Stimulated activated naive CD4-positive, alpha-beta T cell (primary cell): ENCODE measurements around the gene RABGAP1L.
A peak's percentile ranks its signal among the peaks of the same experiment; 100 is the strongest.

Source experiments
- DNase-seq, 6 experiments: peaks; one replicate each; lab custom pipeline; 2025; lab: John Stamatoyannopoulos, UW

RABGAP1L gene

GRCh38 chr1:174922121-174922520 is 762.8 kb downstream of the RABGAP1L start:
- no peak for DNase-seq

GRCh38 chr1:174923820-174924219 is 764.5 kb downstream of the RABGAP1L start:
- DNase-seq = no peak

- DNase-seq = no peak
Observed at GRCh38 chr1:174928541-174928940, 769.2 kb downstream of the RABGAP1L start.

DNA sequence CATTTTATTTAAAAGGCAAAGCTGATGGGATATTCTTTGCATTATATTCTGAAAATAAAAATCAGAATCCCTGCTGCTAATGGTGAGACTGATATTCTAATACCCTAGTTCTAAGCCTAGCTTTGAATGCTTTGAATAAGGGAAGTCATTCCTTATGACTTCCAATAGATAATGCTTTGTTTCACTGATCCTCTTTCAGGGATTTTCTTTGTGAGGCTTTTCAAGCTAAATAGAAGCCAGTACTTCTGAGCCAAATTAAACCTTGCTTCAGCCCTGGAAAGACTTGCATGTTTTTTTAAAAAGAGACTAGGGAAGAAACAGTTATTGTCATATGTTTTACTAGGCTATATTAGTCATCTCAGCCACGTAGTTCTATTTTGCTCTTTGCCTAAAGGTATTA is 771.9 kb downstream of the RABGAP1L start:
- DNase-seq = no peak

DNA sequence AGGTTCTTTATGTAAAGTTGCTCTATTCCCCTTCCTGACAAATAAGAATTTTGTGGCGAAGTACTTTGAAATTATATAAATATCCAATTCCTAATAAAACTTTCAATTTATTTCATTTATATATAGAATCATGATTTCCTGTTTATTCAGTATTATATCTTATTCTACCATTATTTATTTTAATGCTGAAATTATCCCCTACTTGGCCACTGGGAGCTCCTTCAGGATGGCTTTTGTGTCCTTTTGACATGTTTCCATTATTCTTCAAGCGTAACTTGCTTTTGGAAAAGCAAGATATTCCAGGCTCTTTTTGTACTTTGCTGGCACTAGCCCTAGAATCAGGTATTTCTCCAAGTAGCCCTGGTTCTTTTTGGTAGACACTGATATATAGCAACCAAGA is 773.3 kb downstream of the RABGAP1L start:
- DNase-seq = no peak

DNA sequence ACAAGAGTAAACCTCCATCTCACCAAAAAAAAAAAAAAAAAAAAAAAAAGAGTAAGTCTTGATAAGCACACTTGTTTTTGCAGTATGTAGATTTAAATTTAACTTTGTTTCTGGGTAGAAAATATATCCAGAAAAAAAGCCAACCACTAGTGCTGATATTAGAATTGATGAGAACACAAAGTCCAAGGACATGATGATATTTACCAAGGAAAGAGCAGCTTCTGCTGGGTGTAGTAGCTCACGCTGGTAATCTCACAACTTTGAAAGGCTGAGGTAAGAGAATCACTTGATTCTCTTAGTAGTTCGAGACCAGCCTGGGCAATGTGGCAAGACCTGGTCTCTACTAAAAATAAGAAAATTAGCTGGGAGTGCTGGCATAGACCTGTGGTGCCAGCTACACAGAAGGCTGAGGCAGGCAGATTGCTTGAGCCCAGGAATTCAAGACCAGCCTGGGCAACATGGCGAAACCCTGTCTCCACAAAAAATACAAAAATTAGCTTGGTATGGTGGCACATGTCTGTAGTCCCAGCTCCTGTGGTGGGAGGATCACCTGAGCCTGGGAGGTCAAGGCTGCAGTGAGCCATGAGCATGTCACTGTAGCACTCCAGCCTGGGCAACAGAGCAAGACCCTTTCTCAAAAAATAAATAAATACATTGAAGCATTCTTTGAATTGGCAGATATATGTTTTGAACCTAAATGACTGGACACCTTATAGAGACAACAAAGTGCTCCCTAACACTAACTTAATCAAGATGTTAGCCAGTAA is 776.8 kb downstream of the RABGAP1L start:
- no peak for DNase-seq

DNA sequence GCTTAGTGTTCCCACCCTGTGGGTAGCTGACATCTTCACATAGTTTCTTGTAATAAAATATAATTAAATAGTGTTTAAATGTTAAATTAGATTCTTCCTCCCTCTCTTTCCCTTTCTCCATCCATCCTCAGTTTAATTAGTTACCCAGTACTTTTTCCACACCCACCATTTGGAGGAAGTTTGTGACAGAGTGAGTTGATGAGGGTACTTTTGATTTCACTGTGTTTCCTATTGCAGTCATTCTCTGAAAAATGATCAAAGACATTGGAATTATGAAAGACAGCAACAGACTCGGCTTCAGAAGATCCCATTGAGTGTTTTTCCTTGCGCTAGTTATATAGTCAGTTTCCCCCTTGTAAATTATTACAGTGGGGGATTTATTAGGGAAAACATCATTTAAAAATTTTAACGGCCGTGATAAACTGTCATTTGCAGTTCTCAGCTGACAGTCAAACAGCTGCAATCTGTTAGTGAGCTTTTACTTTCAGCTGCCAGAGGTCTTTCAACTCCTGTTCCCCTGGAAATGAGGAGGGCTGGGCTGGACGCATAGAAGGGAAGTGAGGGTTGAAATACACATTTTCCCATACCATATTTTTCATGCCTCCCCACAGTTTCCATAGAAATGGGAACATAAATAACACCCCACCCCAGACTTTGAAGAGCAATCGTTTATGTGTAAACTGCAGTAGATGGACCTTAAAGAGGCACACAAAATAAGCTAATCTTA is 779.1 kb downstream of the RABGAP1L start:
- peak in 1 of 6 experiments; percentile 14 for DNase-seq

- DNase-seq = no peak
Observed at GRCh38 chr1:174939775-174940545, 780.6 kb downstream of the RABGAP1L start.

GRCh38 chr1:174940646-174941175 is 781.4 kb downstream of the RABGAP1L start:
- DNase-seq = no peak

- no peak for DNase-seq
Observed at GRCh38 chr1:174942547-174943255, 783.4 kb downstream of the RABGAP1L start.

DNA sequence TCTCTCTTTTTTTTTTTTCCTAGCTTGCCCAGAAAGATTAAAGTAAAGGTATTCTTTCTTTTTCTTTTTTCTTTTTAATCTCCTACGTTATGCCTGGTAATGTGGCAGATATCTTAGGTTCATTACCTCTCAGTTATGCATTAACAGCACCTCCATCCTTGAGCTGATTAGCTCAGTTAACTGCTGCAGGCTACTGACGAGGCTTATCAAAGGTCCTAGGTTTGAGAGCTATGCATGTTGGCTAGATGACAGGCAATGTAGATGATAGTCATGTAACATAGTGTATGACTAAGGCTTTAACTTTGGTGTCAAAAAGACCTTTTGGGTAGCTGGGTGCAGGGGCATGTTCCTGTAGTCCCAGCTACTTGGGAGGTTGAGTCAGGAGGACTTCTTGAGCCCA is 786.7 kb downstream of the RABGAP1L start:
- no peak for DNase-seq

DNA sequence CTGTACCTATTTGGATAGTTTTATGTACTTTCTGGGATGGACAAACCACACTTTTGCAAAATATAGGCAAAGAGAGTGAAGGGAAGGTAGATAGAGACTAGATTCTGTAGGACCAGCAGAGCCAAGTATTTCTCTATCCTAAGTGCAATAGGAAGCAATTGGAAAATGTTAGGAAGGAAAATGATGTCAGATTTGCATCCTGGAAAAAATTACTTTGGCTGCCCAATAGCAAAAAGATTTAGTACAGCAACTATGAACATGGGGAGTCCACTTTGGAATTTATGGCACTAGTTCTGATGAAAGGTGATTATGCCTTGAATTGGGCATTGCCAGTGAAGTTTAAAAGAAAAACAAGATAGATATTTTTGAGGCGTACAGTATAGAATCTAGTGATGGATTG is 789.7 kb downstream of the RABGAP1L start:
- DNase-seq = no peak

- no peak for DNase-seq
Observed at GRCh38 chr1:174949645-174950044, 790.3 kb downstream of the RABGAP1L start.

DNA sequence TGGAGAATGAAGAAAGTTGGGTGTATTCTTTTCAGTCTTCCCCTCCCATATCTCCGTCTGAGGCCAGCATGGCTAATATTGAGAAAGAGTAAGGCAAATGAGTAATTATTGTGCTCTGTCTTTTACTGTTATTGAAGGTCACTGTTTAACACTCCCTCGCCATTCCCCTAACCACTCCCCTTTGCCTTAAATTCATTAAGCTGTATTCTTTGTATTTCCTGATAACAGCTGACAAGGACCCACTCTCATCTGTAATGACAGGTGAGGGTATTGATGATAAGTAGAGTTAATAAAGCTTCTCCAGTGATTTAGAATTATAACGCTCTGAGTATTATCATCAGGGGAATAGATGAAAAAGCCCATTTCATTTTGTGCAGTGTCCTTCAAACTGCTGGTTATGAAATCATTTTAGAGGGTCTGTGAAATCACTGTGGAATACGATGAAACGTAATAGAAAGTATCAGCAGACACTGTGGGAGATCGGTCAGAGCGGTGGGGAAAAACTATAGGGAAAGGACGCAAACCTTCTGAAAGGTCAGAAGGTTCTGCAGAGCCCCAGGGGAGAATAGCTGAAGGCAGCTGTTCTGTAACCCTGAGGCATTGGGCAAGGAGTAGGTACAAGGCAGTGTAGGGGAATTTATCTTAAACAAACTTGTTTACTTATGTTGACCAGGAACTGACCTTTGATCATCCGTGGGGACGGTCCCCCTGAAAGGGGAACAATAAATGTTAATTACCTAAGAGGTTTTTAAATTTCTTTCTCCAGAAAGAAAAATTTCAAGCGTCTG is 794.2 kb downstream of the RABGAP1L start:
- DNase-seq = no peak

- DNase-seq = no peak
Observed at GRCh38 chr1:174954073-174954460, 794.7 kb downstream of the RABGAP1L start.

DNA sequence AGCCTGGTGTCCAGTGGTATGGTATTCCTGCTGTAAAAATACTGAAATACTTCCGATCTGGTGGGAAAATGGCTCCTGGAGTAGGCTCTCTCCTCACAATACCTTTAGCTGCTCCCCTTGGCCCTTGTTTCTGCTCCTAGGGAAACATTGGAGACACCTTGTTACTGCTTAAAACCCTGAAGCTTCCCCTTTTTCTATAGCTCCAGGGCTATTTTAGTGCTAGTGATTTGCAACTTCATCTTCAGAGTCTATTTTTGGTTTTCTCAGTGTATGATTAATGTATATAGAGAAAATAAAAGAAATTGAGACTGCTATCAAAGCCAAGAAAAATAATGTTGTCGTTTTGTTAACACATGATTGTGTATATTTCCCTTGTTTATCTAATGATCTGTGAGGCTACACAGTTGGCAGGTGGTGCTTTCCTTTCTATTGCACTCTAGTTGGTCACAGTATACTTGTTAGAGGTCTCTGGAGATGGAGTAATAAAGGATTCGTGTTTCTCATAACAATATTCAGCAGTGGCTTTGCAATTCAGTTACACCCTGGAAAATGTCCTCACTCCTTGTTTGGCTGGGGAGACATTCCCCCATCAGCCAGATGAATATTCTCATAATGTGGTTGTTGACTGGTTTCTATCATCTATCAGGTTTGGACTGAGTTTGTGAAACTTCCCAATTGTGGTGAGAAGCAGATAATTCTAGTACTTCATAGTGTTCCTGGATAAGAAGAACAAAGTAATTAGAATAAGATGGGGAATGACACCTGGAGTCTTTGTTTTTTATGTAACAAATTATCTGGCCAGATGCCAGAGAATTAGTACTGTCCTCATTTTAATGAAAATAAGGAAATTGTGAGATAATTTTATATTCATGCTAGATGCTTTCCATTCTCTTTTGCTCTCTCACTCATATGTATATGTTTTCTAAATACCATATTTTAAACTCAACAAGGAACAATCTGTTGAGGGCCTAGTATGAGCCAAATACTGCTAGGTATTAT is 795.6 kb downstream of the RABGAP1L start:
- no peak for DNase-seq

GRCh38 chr1:174956086-174956485 is 796.8 kb downstream of the RABGAP1L start:
- DNase-seq = no peak

GRCh38 chr1:174956976-174957375 is 797.7 kb downstream of the RABGAP1L start:
- DNase-seq = no peak

DNA sequence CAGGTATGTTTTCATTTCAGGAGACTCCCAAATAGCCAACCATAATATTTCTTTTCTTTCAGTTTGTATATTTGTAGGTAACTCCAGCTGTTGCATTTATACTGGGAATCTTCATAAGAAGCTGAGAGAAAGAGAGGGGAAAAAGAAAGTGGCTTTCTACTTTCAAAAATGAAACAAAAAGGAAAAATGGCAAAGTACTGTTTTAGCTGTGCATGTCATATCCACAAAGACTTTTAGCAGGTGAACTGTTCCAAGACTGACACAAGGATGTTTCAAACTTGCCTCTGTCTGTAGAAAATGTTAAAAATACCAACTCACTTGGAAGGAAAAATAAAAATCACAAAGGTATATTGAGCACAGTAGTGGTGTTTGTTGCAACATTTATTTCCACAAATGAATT is 798.5 kb downstream of the RABGAP1L start:
- DNase-seq = no peak

DNA sequence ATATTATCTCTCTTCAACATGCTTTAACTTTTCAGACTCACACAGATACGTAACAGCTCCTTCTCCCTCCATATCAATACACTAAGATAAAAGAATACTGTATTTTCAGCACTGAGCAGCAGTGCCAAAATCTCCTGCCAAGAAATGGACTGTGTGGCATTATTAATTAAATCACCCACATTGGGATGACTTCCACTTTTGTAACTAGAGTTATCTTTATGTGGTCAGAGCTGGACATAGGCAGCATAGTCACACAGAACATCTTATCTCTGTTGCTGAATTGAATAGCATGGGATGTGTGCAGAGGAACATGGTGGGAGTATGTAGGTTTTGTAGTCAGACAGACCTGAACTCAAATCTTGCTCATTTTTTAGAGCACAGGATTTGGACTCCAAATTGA is 799.1 kb downstream of the RABGAP1L start:
- DNase-seq = no peak
